Measurements from ENCODE around the gene DCLK1.

- TF ChIP-seq CTCF (IDR thresholded peaks at IDR 0.05) (no peak), EP300 (IDR thresholded peaks at IDR 0.05) (no peak)
Observed at GRCh38 chr13:35954207-35954560, 177.0 kb downstream of the DCLK1 start.

Data from suprapubic skin (tissue), 3 donors.